Subcutaneous adipose tissue (tissue), 4 donors: ENCODE results near the gene CD68. TPM values are rescaled to one million over a fixed set of nuclear protein-coding genes. Genes with fewer than 3 reads are reported as not detected.

Source experiments
- CTCF ChIP-seq: fragments of 450-650 bp; IDR thresholded peaks from one replicate; pipeline ENCODE4 v1.5.1; 2016; ENCODE audit warnings: low read depth, mild to moderate bottlenecking, control low read depth, antibody characterized with exemption, moderate library complexity
- total RNA-seq, 4 donors: library from RNA; depleted of rRNA; stranded (reverse); fragments of >200 nt; gene quantifications; one replicate each; pipeline ENCODE4 v1.1.0, GENCODE V29; 2016

Gene CD68
- total RNA-seq, 4 donors from 2014 or later, result 56.9 to 609 (median 149) TPM

GRCh38 chr17:7591596-7591995, 12.2 kb downstream of the CD68 start:
- TF ChIP-seq CTCF, result no peak

GRCh38 chr17:7592422-7593021, 13.1 kb downstream of the CD68 start:
- TF ChIP-seq CTCF, result no peak

- no peak for TF ChIP-seq CTCF
Measured at GRCh38 chr17:7593296-7593695, 13.9 kb downstream of the CD68 start.

GRCh38 chr17:7606280-7606679, 26.8 kb downstream of the CD68 start:
- no peak for TF ChIP-seq CTCF

- TF ChIP-seq CTCF, result no peak
Measured at GRCh38 chr17:7610641-7611040, 31.2 kb downstream of the CD68 start.

- TF ChIP-seq CTCF, result no peak
Measured at GRCh38 chr17:7611635-7612293, 32.3 kb downstream of the CD68 start.

- TF ChIP-seq CTCF, result no peak
Measured at GRCh38 chr17:7612294-7612640, 32.8 kb downstream of the CD68 start.
